AG04449 (cell line): Measurements from ENCODE around the gene CRACR2B.
A peak's percentile ranks its signal among the peaks of the same experiment; 100 is the strongest.

ENCODE experiments used
- CTCF ChIA-PET: fragments of 350-600 bp; formaldehyde crosslinking; extraction: SDS; loops from one replicate; lab custom pipeline; 2021; ENCODE audit warnings: antibody characterized with exemption; lab: Yijun Ruan, JAX
- POLR2A ChIA-PET: fragments of 400-600, 350-600 bp; formaldehyde crosslinking; extraction: SDS; loops from one replicate; lab custom pipeline; 2020; ENCODE audit warnings: antibody characterized with exemption, inconsistent platforms; lab: Yijun Ruan, JAX
- DNase-seq: peaks from one replicate; pipeline ENCODE4 v3.0.0-alpha.2; 2010; ENCODE audit warnings: low read depth, low spot score
- H3K4me3 ChIP-seq: 2 replicates; pipeline ENCODE4 v1.5.1; 2011; ENCODE audit warnings: low read depth, mild to moderate bottlenecking, control low read depth, low read length
- CTCF ChIP-seq: IDR thresholded peaks from one replicate; pipeline ENCODE4 v1.5.1; 2011; ENCODE audit warnings: mild to moderate bottlenecking, moderate library complexity, low read length, control low read depth, inconsistent platforms; ENCODE audit not compliant: insufficient read depth; ENCODE audit errors: missing control alignments

The CRACR2B gene

GRCh38 chr11:786235-787083 is 41.3 kb upstream of the CRACR2B start:
- no peak for TF ChIP-seq CTCF
- ChIA-PET CTCF (interaction anchor here (1.2 kb wide), 1 partner anchor 10 kb away, joined by 3 read pairs; the partner anchor contains the start of gene GATD1), POLR2A (no interaction called here)
- no peak overlapping the region for H3K4me3 ChIP-seq
- no peak for DNase-seq

GRCh38 chr11:787084-787675 is 40.5 kb upstream of the CRACR2B start:
- CTCF ChIA-PET = no interaction called here
- no peak for TF ChIP-seq CTCF
- DNase-seq = no peak
- H3K4me3 ChIP-seq = no peak overlapping the region
- POLR2A ChIA-PET = no interaction called here

DNA sequence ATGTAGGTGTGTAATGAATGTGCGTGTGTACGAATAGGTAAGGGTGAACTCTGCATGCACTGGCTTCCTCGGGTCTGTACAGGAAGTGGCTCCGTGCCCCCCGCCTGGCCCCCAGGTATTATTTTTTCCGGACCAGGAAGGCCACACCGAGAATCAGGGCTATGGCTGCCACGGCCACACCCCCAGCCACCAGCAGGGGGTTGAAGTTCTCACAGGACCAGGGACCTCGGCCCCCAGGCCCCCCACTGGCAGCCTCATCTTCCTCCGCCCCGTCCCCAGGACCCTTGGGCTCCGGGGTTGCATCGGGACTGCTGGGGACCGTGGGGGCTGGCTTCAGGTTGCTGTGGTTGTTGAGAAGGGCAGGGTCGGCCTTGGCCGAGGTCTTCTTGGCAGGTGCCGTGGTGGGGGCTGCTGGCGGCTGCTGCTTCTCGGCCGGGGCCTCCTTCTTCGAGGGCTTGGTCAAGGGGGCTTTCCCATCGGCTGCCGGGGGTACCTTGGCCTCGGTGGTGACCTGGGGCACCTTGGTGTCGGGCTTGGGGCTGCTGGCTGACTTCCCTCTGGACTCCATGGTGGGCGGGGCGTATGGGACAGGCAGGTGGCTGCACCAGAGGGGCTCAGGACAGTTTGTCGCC is 39.6 kb upstream of the CRACR2B start:
- no peak for TF ChIP-seq CTCF
- no peak overlapping the region for H3K4me3 ChIP-seq
- ChIA-PET CTCF (no interaction called here), POLR2A (no interaction called here)
- DNase-seq = no peak

- DNase-seq = no peak
- ChIA-PET CTCF (no interaction called here), POLR2A (interaction anchor here (0.9 kb wide), 1 partner anchor 32 kb away, joined by 4 read pairs; no protein-coding TSS in a partner anchor)
- peak overlapping the region; percentile 51 for H3K4me3 ChIP-seq
- TF ChIP-seq CTCF = no peak
These were observed 38.5 kb upstream of the CRACR2B start for GRCh38 chr11:788953-789940.

DNA sequence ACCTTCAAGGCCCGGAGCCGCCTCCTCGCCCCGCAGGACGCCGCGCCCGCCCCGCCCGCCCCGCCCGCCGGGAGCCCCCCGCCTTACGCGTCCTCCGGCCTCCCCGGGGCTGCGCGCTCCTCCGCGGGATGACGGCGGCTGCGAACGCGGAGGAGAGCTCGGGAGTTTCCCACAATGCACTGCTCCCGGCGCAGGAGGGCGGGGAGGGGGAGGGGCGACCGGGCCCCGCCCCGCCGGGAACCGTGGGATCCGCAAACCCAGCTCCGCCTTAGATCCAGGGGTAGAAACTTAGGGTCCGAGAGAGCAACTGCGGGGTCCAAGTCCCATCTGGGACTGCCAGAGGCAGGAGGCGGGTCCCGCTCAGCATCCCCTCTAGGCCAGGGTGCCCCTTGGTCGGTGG is 37.8 kb upstream of the CRACR2B start, which contains the start of gene CEND1:
CEND1 (minus strand) TSS at position 148 of the 400 bp plus-strand sequence. CDS start 1,514 bp downstream, outside the sequence.
- no peak for TF ChIP-seq CTCF
- POLR2A ChIA-PET = interaction anchor here (0.5 to 0.9 kb wide), 3 partner anchors 13 to 33 kb away, joined by 3 to 4 read pairs (median 4); no protein-coding TSS in a partner anchor
- H3K4me3 ChIP-seq = peak within 1 kb of the TSS; percentile 51
- CTCF ChIA-PET = no interaction called here
- no peak for DNase-seq
